HG03460 (cell line): Measurements from ENCODE around the gene MLLT3.
"Not testable (repeated sequence)": the region's sequence is repeated elsewhere in the genome, so short reads cannot be mapped to it uniquely, and the experiment has no call there.

Experiments used
- ATAC-seq: cut with Tn5 transposase; IDR thresholded peaks from one replicate; pipeline ENCODE4 v1.9.1; 2021; ENCODE audit not compliant: unreplicated experiment

The MLLT3 gene

GRCh38 chr9:20622330-20623020 lies at the start of gene MLLT3:
MLLT3 (minus strand) TSS chr9:20622499.
- peak; percentile 72 for ATAC-seq

- no peak for ATAC-seq
Observed at GRCh38 chr9:20671635-20672034, 49.3 kb upstream of the MLLT3 start.

- no peak for ATAC-seq
Observed at GRCh38 chr9:20670395-20670794, 48.1 kb upstream of the MLLT3 start.

- ATAC-seq = no peak
Observed at GRCh38 chr9:20664501-20664900, 42.2 kb upstream of the MLLT3 start.

- ATAC-seq = no peak
Observed at GRCh38 chr9:20663133-20663532, 40.8 kb upstream of the MLLT3 start.

- no peak for ATAC-seq
Observed at GRCh38 chr9:20662156-20662555, 39.9 kb upstream of the MLLT3 start.

- no peak for ATAC-seq
Observed at GRCh38 chr9:20659474-20659967, 37.2 kb upstream of the MLLT3 start.

- ATAC-seq = no peak
Observed at GRCh38 chr9:20658677-20659473, 36.6 kb upstream of the MLLT3 start.

GRCh38 chr9:20658246-20658667 lies 36.0 kb upstream of the MLLT3 start:
- not testable (repeated sequence) for ATAC-seq

- no peak for ATAC-seq
Observed at GRCh38 chr9:20651939-20652338, 29.6 kb upstream of the MLLT3 start.

- ATAC-seq = no peak
Observed at GRCh38 chr9:20650750-20651299, 28.5 kb upstream of the MLLT3 start.

- no peak for ATAC-seq
Observed at GRCh38 chr9:20650313-20650712, 28.0 kb upstream of the MLLT3 start.

- ATAC-seq = no peak
Observed at GRCh38 chr9:20649381-20649780, 27.1 kb upstream of the MLLT3 start.

GRCh38 chr9:20646656-20647055 lies 24.4 kb upstream of the MLLT3 start:
- no peak for ATAC-seq

- no peak for ATAC-seq
Observed at GRCh38 chr9:20643660-20644059, 21.4 kb upstream of the MLLT3 start.

- ATAC-seq = no peak
Observed at GRCh38 chr9:20642045-20642444, 19.7 kb upstream of the MLLT3 start.

GRCh38 chr9:20640331-20641187 lies 18.3 kb upstream of the MLLT3 start:
- ATAC-seq = peak; percentile 89

- ATAC-seq = no peak
Observed at GRCh38 chr9:20636888-20637440, 14.7 kb upstream of the MLLT3 start.

GRCh38 chr9:20634895-20635294 lies 12.6 kb upstream of the MLLT3 start:
- no peak for ATAC-seq

GRCh38 chr9:20632705-20633104 lies 10.4 kb upstream of the MLLT3 start:
- ATAC-seq = no peak
